Fibroblast of skin of left quadriceps (primary cell): ENCODE results near the gene LFNG.
"Not testable (repeated sequence)": the region's sequence is repeated elsewhere in the genome, so short reads cannot be mapped to it uniquely, and the experiment has no call there.

Source experiments
- DNase-seq, 2 experiments: peaks; one replicate each; pipeline ENCODE4 v3.0.0-alpha.2; 2013; ENCODE audit warnings: low read depth in 2 of 2

LFNG gene

DNA sequence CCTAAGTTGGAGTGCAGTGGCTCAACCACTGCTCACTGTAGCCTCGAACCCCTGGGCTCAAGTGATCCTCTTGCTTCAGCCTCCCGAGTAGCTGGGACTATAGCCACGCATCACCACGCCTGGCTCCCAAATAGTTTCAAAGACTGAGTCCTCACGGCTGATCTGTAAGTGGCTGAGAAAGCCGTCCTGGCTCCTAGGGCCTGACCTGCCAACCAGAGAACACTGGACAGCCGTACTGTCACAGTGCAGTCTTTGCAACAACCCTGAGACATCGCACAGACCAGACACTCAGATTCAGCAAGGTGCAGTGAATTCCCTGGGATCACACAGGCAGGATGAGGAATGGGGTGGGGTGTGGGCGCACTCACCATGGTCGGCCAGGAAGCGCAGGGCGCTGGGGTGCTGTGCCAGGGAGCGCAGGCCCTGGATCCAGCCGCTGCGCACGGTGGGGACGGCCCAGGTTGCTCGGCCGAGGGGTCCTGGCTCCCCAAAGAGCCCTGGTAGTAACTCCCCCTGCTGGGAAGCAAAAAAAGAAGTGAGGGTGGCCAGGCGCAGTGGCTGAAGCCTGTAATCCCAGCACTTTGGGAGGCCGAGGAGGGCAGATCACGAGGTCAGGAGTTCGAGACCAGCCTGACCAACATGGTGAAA lies 25.1 kb downstream of the LFNG start:
- no peak for DNase-seq

DNA sequence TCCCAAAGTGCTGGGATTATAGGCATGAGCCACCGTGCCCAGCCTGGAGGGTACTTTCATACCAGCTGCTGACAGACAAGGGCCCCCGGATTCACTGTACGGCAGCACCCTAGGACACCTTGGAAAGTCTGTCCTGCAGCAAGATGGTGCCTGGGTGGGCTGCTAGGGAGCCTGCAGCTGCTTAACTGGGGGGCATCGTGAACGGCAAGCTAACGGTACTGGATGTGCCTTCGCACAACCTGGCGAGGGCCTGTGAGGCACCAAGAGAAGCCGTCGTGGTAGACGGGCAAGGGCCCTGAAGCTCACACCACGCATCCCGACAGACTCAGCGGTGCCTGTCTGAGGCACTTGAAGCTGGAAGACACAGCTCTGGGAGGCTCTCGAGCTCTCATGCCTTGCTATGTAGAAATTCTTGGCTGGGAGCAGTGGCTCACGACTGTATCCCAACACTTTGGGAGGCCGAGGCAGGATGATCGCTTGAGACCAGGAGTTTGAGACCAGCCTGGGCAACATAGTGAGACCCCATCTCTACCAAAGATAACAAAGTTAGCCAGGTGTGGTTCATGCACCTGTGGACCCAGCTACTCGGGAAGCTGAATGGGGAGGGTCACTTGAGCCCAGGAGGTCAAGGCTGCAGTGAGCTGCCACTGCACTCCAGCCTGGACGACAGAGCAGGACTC lies 26.3 kb downstream of the LFNG start:
- DNase-seq = no peak

DNA sequence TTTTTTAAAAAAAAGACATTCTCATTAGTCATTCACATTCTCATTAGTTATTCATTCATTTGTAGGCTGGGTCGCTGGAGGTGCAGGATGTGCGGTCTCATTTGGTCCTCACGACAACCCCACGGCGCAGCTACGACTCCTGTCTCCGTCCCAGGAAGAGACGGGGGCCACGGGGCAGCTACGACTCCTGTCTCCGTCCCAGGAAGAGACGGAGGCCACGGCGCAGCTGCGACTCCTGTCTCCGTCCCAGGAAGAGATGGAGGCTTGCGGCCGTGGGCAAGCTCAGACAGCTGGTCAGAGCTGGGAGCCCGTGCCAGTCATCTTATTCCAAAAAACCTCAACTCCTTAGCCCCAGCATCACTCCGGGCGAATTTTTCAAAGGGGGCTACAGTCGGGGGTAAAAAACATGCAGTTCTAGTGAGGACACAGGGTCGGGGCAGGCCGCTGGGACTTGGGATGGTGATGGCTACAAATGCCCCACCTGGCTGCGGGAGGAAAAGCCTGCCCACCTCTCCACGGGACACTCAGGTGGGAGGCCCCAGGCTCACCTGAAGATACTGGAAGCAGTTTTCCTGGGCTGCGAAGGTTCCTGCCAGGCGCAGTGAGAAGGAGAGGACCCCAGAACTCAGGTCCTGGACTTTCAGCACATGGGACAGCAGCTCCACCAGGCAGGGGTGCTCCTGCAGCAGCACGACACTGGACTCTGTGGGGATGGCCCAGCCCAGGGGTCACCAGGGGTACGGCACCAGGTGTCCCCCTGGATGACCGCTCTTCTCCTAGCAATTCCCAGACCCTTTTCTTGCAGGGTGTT lies 27.4 kb downstream of the LFNG start:
- no peak for DNase-seq

DNA sequence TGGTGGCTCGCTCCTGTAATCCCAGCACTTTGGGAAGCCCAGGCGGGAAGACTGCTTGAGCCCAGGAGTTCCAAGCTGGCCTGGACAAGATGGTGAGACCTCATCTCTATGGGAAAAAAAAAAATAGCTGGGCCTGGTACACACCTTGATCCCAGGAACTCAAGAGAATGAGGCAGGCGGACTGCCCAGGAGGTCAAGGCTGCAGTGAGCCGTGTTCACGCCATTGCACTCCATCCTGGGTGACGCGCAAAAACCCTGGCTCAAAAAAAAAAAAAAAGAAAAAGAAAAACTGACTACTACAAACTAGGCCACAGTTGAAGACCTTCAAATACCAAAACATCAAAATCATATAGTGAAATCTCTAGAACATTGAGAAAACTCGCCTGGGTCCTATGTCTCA lies 31.8 kb downstream of the LFNG start:
- DNase-seq = no peak

DNA sequence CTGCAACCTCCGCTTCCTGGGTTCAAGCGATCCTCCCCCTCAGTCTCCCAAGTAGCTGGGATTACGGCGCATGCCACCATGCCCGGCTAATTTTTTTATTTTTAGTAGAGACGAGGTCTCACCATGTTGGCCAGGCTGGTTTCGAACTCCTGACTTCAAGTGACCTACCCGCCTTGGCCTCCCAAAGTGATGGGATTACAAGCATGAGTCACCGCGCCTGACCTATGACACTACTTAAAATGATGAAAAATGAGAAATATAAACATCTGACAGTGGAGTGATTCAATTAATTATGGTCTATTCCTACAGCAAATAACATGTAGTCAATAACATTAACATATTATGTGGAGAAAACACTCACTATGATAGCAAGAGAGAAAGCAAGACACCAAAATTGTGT lies 33.5 kb downstream of the LFNG start:
- DNase-seq = no peak

DNA sequence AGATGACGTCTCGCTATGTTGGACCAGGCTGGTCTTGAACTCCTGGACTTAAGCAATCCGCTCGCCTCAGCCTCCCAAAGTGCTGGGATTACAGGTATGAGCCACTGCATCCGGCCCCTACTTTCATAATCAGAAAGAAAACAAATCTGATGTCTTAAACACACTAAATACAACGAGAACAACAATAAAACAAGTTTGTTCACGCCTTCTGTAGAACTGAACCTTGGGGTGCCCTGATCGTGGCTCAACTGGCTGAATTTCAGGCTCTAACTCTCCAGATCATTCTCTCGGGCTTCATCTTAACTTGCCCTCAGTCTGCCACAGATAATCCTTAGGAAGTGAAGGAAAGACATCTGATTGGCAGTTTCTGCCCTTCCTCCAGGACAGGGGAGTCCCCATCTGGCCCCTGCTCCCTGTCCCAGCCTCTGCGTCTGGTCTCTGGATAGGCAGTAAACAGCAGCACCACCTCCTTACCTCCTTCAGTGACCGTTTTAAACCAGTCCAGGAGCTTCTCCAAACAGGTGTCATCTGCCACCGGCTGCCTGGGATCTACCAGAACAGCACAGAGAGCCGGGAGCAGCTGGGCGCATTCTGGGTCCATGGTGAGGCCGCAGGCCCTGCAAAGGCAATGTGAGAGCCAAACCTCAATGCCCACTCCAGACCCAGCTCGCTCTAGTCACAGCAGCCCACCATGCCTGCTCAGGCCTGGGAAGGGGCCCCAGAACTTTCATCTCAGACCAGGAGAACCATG lies 34.4 kb downstream of the LFNG start:
- no peak for DNase-seq

DNA sequence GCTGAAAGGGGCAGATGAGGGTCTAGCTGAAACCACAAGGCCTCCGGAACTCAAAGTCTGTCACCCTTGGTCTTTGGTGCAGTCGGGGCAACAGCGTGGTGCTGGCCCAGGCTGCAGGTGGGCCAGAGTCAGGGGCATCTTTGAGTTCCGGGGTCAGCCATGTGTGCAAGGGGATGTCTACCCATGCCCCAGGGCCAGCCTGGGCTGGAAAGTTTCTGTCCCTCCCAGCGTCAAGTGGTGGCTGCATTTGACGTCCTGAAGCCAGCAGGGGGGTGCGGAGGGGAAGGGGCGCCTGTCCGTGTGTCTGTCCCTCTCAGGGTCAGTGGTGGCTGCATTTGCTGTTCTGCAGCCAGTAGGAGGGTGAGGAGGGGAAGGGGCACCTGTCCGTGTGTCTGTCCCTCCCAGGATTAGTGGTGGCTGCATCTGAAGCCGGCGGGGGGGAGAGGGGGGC lies 35.1 kb downstream of the LFNG start:
- no peak for DNase-seq

DNA sequence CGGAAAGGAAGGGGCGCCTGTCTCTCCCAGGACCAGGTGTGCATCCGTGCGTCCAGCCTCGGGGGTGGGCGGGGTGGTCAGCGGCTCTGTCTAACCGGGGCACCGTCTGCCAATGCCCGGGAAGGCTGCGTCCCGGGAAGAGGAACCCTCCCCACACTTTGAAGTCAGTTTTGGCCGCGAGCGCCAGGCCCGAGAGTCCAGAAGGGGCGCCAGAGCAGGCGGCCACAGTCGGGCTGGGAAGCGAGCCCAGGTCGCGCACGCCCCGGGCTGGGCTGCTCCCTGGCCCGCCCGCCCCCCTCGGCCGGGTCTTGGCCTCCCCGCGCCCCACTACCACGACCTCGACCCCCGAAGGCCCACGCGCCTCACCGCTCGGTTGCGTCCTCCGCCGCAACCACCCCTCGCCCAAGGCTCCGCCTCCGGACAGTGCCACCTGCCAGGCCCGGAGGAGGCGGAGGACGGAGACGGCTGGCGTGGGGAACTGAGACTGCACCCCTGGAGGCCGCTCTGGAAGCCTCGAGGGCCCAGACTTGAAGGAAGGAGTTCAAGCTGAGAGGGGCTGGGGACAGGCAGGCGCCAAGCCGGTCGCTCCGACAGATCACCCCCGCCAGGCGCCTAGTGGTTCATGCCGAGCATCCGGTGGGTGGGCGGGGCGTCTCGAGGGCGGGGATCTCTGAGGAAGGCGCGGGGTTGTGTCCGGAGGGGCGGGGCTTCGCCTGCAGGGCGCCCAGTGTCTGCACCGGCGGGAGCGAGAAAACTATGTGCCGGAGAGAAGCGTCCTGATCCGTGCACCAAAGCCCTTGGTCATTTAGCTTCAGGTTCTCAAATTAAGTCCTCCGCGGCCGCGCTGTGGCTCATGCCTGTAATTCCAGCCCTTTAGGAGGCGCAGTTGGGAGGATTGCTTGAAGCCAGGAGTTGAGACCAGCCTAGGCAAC lies 35.8 kb downstream of the LFNG start, which contains the start of gene BRAT1:
Gene BRAT1, minus strand, starts transcription at position 404 of the 932 bp plus-strand sequence. CDS start 1,093 bp downstream, outside the sequence.
- peak; percentile 76 to 78 for DNase-seq

DNA sequence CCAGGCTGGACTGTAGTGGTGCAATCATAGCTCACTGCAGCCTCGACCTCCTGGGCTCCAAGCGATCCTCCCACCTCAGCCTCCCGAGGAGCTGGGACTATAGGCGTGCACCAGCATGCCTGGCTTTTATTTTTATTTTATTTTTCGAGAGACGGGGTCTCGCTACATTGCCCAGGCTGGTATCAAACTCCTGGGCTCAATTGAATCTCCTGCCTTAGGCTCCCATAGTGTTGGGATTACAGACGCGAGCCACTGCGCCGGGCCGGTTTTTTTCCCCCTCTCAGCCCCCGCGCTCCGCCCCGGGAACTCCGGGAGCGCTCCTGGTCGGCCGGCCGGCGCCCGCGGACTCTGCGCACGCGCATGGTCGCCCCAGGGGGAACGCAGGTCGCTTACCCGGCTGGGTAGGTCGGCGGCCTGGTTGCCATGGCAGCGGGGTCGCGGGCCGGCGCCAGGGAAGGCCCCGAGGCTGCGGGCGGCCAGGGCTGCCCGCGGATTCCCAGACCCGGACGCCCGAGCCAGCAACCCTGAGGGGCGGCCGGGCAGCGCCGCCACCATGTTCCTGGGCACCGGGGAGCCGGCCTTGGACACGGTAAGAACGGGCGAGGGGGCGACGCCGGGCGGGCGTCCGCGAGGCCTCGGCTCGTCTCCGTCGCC lies 39.2 kb downstream of the LFNG start, which contains the start of gene IQCE:
Gene IQCE, plus strand, starts transcription at position 351 of the 654 bp plus-strand sequence. Its CDS starts 203 bp downstream, at position 554.
- peak; percentile 58 to 60 for DNase-seq

DNA sequence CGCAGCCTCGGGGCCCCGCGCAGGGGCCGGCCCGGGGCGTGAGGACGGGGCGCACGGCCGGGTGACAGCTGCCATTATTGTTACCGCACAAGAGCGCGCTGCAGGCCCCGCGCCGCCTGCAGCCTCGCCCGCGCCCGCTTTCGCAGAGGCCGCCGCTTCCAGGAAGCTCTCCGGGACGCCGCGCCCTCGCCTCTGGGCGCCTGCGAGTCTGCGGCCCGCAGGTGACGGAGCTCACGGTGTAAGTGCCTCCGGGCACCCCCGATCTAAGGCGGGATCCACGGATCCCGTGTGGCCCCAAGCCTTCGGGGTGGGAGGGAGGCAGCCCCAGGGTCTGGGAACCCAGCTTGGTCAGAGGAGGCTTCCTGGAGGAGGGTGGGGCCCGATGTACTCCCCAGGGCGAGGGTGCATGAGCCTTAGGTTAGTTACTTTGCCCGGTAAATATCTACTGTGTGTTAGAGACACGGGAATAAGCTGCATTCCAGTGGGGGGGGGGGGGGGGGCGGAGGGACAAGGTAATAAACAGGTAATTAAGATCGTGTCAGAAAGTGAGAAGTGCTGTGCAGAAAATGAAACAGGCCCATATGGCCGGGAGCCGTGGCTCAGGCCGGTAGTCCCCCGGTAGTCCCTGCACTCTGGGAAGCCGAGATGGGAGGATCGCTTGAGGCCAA lies 39.8 kb downstream of the LFNG start:
- DNase-seq = no peak

DNA sequence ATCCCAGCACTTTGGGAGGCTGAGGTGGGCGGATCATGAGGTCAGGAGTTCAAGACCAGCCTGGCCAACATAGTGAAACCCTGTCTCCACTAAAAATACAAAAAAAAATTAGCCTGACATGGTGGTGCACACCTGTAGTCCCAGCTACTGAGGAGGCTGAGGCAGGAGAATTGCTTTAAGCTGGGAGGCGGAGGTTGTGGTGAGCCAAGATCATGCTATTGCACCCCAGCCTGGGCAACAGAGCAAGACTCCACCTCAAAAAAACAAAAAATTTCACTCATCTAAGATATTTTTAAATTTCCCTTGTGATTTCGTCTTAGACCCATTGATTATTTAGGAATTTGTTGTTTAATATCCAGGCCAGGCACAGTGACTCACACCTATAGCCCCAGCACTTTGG lies 44.4 kb downstream of the LFNG start:
- DNase-seq = not testable (repeated sequence)

DNA sequence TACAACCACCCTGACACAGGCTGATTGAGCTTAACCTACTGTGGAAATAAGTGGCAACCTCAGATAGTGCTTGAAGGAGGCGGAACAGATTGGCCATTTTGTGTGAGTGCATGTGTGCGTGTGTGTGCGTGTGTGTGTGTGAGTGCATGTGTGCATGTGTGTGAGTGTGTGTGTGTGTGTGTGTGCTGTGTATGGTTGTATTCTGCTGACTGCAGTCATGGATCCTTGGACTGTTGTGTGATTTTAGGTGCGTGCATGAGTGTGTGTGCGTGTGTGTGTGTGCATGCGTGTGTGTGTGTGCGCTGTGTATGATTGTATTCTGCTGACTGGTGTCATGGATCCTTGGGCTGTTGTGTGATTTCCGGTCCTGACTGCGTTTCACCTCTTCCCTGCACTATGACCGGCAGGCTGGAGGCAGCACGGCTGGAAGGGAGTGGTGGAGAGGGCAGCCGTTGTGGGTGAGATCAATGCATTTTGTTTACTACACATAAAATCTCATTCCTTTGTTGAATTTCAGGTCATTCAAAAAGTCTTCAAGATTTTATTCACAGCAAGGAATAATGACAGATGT lies 45.5 kb downstream of the LFNG start:
- no peak for DNase-seq

DNA sequence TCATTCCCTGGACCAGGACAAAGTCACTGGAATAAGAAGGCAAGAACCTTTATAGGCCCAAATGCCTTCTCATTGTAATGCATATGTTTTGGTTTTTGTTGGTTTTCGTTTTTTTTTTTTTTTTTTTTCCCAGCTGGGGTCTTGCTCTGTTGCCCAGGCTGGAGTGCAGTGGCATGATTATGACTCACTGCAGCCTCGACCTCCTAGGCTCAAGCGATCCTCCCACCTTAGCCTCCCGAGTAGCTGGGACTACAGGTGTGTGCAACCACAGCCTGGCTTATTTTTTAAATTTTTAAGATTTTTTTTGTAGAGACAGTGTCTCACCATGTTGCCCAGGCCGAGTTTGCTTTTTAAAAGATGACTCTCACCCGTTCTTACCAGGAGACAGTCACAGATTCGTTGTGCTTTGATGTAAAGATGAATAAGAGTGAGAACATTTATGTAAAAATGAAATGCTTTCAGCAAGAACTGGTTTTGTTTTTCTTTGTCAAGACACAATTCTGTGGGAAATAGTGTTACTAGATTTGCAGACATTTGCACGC lies 46.8 kb downstream of the LFNG start:
- DNase-seq = no peak

DNA sequence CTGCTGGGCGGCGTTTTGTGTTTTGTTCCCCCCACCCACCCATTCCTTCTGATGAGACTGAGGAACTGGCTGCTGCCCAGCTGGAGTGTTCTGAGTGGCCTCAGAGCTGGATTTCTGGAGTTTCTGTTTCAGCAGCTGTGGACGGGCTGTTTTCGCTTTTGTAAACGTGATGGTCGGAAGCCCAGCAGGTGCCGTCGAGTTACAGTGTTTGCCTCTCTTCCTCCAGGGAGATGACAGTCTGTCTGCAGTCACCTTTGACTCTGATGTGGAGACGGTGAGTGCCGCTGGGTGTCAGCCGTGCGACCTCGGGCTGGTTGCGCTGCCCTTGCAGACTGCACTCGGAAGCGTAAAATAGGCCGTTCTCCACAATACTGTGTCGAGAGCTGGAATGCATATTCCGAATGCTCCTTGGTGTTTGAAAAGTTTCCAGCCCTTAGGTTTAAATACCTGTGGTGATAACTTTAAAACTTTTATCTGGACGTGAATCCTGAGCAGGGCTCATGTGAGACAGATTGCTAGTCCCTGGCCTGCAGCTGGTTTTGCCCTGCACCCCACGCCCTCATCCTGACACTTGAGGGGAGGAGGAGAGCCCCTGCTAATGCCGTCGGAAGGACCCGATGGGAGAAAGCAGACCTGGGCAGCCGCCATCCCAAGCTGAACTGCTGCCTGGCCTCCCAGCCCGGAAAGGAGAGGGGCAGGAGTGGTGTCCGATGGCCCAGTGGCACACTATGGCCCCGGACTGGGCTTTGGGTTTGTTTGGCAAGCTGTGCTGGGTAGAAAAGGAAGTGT lies 47.5 kb downstream of the LFNG start:
- DNase-seq = no peak

DNA sequence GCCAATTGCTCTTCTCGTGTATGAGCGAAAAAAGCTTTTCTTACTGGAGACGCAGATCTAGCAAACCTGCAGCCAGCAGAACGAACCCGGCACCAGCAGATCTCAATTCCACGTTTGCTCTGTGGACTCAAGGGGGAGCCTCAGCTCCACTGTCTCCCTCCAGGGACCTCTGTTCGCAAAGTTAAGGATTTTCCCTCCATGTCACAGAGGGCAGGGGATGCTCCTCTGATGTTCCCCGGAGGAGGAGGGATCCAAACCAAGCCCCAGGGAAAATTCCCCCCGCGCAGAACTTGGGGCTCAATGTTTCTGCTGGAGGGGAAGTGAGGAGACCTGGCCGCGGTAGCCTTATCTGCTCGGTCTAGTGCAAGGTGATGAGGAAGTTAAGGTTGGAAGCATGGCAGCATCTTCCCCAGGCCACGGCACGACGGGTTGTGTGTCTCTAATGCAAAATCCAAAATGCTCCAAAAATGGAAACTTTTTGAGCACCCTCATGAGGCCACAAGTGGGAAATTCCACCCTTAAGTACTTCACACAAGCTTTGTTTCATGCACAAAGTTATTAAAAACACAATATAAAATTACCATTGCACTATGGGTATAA lies 48.2 kb downstream of the LFNG start:
- peak in 1 of 2 experiments; percentile 16 for DNase-seq

DNA sequence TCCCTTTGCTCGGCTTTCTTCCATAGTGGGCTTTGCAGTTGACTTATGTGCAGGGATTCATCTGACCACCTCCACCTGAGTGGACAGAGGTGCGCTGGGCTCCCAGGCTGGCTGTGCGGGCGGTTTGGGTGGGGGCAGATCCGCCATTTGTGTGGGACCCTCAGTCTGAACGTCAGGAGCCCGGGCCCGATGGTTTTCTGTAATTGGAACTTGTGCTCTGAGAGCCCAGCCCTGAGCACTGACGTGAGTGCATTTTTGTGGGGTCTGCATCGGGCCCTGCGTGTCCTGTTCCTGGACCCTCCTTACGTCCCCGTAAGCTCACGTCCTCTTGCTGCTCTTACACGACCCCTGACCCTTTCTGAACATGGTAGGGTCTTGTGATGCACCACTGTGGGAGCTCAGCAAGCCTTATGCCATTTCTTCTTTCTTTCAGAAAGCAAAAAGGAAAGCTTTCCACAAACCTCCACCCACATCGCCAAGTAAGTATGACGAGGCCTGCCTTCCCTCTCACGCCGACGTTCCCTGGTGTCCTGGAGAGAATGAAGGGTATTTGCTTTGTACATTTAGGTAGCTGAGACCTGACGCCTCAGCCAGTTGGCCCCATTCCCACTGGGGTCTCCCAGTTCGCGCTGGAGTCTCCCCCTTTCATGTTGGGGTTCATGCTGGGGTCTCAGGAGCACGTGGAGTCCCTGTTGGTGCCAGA lies 49.1 kb downstream of the LFNG start:
- DNase-seq = no peak

DNA sequence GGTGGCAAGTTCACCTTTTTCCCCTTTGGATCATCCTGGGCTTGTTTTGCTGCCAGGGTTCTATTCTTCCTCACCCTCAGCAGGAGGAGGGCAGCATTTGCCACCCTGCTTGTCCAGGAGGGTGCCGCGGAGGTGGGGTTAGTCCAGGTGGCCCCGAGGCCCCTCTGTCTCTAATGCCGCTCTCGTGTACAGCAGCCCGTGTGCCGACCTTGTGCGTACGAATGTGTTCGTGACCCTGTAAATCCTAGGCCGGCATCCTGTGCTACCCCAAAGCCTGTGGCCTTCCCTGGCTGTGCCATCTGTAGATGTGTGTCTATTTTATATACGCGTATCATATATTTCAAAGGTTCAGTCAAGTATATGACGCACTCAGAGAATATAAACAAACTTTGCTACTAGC lies 49.8 kb downstream of the LFNG start:
- no peak for DNase-seq
